Fibroblast of the conjunctiva (primary cell): ENCODE results near the gene MCL1.
"Not testable (repeated sequence)": the region's sequence is repeated elsewhere in the genome, so short reads cannot be mapped to it uniquely, and the experiment has no call there.

Experiments used
- DNase-seq: peaks from one replicate; pipeline ENCODE4 v3.0.0-alpha.2; 2010; ENCODE audit warnings: low read depth

The MCL1 gene

DNA sequence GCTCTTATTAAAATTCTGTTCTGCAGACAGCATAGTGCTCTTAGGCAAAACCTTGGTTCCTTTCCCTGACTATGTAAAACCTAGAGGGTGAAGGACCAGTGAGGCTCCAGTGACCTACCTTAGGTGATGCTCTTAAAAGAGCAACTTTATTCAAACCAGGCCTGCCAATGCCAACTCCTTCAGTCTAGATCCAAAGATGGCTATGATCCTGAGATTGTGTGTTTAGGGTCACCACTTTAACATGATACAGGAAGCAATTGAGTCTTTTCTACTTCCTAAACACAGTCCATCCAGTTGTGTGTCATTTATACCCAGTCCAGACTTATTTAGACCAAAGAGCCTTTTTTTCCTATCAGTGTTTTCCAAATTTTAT is 10.8 kb downstream of the MCL1 start:
- DNase-seq, result no peak

DNA sequence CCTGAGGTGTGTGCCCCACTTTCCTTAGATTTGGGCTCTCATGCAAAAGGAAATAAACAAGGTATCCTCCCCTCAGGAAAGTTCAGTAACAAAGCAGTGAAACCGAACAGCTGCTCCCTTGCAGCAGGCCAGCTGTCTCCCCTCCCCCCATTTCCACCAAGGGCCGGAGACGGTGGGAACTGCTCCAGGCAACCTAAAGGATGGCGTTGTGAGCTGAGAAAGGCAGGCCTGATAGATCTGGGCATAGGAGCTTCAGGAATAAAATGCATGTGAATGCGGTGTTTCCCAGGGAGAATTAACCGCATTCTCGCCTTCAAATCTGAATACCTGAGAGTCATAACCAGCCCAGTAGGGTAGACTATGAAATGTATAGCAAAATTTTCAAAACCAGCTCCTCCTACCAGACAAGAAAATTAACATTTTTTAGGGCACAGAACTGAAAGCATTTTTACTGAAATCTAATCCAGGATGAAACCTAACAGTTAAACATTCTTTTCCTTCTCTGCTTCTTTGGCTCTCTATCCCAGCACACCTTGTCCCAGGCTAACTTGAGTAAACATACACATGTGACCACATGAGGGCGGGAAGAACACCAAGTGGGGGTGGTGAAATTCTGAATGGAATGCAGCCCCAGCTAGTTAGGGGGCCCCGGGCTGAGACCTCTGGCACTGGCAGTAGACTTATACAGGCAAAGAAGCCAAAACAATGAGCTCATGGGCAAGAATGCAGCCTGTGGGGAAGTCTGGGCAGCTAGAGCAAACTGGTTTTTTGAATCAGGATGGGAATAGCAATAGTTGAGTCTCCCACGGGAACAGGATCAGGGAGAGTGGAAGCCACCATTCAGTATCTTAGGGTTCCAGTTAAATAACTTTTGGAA is 11.5 kb downstream of the MCL1 start:
- peak; percentile 93 for DNase-seq

DNA sequence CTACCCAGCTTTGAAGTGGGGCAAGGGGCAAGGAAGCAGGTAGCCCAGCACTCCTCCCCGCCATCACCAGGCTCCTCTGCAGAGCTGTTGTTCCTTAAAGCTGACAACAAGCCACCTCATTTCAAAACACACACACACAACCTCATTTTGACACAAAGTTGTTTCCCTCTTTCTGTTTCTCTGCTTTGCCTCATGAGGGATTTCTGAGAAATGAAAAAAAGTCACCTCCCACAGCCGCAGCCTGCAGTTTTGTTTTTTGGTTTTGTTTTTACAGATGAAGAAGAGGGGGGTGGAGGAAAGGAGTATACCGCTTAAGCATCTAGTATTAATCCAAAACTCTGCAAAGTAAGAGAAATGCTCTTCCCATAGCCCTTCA is 12.1 kb downstream of the MCL1 start:
- no peak for DNase-seq

DNA sequence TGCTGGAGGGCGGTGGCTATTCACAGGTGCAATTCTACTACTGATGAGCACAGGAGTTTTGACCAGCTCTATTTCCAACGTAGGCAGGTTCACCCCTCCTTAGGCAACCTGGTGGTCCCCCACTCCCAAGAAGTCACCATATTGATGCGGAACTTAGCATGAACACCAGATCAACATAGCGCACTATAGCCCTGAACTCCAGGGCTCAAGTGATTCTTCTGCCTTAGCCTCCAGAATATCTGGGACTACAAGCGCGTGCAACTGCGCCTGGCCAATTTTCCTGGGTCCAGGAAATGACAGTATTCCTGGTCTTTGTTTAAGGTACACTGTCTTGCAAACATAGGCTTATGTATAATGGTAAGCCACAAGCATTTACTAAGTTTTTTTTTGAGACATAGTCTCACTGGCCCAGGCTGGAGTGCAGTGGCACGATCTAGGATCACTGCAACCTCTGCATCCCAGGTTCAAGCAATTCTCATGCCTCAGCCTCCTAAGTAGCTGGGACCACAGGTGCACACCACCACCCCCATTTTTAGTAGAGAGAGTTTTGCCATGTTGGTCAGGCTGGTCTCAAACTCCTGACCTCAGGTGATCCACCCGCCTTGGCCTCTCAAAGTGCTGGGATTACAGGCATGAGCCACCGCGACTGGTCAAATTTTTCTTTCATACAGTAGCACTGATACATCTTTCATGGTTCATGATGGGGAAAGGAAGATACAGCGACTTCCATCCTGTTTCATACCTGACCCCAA is 12.6 kb downstream of the MCL1 start:
- no peak for DNase-seq

DNA sequence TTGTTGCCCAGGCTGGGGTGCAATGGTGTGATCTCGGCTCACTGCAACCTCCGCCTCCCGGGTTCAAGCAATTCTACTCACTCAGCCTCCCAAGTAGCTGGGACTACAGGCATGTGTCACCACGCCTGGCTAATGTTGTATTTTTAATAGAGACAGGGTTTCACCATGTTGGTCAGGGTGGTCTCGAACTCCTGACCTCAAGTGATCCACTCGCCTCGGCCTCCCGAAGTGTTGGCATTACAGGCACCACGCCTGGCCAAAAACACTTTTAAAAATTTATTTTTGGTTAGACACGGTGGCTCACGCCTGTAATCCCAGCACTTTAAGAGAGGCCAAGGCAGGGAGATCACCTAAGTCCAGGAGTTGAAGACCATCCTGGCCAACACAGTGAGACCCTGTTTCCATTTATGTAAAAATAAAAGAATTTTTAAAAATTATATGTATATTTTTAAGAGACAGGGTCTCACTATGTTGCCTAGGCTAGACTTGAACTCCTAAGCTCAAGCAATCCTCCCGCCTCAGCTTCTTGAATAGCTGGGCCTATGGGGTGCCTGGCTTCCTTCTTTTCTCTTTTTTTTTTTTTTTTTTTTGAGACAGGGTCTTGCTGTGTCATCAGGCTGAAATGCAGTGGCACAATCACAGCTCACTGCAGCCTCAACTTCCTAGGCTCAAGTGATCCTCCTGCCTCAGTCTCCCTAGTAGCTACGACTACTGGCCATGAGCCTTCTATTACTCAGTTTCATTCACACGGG is 14.0 kb downstream of the MCL1 start:
- not testable (repeated sequence) for DNase-seq

DNA sequence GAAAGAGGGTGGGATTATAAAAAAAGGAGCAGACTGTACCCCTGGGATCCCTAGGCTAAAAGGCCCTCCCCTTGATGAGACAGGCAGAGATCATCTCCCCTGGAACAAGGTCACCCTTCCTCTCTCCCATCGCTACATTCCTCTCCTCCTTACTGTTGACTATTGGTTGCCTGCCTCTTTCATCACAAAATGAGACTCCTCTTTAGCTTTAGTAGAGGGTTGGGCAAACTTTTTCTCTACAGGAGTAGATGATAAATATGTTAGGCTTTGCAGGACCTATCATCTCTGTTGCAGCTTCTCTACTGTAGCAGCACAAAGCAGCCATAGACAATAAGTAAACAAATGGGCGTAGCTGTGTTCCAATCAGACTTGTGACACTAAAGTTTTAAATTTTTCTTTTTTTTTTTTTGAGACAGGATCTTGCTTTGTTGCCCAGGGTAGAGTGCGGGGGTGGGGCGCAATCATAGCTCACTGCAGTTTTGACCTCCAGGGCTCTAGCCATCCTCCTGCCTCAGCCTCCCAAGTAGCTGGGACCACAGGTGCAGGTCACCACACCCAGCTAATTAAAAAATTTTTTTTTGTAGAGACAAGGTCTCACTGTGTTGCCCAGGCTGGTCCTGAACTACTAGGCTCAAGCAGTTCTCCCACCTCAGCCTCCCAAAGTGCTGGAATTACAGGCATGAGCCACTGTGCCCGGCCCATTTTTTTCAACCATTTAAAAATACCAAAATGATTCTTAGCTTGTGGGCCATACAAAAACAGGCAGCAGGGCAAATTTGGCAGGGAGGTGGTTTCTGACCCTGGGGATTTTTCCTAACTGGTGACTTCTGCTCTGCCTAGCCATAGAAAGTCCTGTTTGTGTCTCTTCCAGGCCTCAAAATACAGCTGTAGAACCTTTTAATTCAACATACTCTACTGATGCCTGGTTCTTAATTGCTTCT is 15.1 kb downstream of the MCL1 start:
- no peak for DNase-seq

DNA sequence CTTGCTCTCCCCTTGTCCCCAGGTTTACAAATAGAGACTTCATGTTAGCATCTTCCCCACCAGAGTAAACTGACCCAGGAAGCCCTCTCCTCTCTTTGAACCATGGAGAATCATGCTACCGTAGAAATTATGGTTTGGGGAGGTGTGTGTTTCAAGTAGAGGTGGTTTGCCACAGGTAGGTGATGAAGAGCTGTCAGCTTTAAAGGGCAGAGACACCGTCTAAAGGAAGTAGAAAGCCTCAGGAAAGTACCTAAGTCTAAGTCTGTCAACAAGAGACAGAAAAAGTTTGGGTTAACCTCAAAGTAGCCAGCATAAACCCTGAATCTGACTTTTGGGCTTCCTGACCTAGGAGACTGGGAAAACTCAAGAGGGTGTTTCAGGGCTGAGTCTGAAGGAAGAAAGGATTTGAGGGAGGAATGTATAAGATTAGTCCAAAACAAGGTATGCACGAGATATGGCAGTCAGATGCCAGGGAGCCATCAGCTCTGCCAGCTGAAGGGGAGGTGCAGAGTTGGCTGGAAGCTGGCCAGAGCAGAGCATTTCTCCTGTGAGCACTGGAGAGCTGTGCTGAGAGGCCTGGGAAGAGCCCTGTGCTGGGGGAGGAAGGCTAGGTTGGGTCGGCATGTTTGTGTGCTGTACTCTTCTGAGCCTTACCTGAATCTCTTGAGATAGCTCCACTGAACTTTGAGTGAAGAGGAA is 15.9 kb downstream of the MCL1 start:
- DNase-seq, result no peak

DNA sequence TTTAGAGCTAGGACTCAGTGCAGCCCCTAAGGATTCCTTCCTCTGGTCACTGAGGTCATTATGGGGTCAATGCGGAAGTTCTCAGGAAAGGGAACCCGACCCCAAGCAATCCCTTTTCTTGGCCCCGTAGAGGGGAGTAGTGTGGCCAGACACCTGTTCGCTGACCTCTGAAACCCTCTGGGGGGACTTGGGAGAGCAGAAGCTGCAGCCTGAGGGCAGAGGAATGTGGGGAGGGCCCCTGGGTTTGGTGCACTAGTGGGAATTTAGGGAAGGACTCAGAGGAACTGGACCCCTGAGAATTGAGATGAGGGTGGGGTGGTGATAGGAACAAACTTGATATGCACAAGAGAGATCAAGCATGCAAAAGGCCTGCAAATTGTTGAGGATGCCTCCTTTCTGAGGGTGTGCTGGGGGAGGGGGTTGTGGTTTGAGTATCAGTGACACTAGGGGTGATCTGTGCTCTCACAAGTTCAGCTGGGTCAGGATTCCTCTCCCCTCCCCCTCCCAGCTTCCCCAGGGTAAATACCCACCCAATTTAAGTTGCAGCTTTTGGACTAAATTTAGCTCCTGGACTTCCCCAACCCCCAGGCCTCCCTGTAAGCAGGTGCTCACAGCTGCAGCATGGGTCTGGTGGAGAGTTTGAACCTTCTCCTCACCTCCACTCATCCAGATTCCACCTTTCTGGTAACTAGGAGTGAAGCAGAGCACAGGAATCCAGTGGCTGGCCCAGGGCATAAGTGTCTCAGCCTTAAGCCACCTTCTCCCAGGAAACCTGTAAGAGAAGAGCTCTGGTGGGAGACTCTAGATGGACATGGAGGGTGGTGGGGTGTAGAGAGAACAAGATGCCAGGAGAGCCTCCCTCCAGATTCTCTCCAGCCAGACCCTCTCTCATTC is 16.7 kb downstream of the MCL1 start:
- DNase-seq, result no peak

DNA sequence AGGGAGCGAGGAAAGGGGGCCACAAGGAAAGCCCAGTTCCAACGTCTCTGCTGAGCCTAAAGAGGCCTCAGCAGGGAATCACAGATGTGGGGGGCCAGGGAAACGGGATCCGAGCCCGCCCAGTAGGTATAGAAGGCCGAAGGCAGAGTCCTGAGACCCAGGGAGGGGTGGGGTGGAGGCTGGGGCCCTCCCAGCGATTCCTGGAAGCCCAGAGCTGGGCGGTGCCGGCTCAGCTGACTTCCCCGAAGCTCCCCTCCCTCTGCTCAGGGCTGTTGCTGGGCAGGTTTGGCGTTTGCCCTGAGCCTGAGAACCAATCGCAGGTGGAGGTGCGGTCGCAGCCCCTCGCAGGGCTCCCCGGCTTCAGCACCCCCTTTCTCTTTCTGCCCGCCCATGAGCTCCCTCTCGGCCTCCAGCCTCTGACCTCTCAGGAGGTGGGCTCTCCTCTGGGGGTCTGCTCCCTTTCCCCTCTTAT is 17.4 kb downstream of the MCL1 start:
- peak; percentile 95 for DNase-seq

DNA sequence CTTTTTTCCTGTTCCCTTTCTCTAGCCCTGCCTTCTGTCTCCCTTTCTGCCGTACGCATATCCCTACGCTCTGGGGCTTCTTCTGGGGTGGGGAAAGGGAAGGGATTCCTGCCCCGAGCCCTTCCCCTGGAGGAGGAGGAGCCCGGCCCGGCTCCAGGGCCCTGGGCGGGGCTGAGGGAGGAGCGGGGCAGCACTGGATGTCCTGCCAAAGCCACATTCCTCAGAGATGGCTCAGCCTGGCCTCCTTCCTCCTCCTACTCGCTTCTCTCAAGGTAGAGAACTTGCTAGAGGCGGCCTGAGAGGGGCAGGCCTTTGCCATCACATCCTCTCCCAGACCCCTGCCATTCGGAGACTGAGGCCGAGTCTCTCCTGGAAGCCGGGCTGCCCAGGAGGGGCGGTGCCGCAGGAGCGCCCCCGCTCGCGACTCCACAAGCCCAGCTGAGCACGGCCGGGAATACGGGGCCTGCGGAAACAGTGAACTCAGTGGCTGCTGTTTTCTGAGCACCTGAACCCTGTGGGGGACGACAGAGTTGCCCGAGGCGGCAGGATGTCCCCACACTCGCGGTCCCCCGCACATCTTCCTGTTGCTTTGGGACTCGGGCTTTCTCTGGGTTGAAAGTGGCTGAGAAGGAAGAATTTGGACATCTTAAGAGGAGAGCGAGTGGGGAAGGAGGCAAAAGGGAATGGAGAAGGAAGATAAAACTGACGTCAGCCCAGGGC is 18.0 kb downstream of the MCL1 start:
- peak; percentile 99 for DNase-seq

DNA sequence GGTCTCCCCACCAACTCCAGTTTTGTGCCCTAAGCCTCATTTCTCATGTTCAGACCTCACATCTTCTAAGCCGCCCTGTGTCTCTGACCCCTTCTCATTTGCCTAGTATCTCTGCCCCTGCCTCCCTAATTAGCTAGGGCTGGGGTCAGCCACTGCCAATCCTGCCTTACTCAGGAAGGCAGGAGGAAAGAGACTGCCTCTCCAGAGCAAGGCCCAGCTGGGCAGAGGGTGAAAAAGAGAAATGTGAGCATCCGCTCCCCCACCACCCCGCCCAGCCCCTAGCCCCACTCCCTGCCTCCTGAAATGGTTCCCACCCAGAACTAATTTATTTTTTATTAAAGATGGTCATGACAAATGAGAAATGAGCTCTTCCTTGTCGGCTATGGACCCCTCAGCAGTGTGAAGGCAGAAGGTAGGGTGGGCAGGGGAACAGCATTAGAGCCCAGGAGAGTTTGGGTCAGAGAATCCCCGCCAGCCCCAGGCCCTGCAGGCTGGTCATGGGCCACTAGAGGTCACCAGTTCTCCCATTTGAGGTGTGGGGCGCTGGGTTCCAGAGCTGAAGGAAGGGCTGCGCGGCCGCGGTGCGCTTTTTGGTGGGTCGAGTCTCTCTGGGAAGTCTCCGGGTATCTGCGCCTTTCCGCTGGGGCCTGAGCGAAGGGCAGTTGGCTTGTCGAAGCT is 18.7 kb downstream of the MCL1 start:
- DNase-seq, result no peak

DNA sequence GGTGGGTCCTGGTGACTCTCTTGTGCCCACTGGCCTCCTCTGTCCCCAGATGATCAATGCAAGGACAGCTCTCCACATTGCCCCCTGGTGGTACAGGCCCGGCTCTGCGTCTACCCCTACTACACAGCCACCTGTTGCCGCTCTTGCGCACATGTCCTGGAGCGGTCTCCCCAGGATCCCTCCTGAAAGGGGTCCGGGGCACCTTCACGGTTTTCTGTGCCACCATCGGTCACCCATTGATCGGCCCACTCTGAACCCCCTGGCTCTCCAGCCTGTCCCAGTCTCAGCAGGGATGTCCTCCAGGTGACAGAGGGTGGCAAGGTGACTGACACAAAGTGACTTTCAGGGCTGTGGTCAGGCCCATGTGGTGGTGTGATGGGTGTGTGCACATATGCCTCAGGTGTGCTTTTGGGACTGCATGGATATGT is 19.4 kb downstream of the MCL1 start:
- no peak for DNase-seq

DNA sequence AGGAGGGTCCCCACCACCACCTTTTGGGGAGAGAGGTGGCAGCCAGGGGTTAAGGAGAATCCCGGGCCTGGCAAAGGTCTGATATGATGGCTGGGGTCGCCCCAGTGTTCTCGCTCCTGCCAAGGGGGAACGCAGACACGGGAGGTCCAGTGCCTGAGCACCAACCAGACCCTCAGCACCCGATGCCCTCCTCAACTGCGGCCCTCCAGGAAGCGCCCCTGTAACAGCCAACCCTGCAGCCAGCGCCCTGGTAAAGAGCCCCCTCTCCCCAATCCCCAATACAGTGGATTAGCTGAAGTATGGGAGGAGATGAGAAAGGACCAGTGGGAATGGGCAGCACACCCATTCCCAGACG is 19.8 kb downstream of the MCL1 start:
- DNase-seq, result no peak

DNA sequence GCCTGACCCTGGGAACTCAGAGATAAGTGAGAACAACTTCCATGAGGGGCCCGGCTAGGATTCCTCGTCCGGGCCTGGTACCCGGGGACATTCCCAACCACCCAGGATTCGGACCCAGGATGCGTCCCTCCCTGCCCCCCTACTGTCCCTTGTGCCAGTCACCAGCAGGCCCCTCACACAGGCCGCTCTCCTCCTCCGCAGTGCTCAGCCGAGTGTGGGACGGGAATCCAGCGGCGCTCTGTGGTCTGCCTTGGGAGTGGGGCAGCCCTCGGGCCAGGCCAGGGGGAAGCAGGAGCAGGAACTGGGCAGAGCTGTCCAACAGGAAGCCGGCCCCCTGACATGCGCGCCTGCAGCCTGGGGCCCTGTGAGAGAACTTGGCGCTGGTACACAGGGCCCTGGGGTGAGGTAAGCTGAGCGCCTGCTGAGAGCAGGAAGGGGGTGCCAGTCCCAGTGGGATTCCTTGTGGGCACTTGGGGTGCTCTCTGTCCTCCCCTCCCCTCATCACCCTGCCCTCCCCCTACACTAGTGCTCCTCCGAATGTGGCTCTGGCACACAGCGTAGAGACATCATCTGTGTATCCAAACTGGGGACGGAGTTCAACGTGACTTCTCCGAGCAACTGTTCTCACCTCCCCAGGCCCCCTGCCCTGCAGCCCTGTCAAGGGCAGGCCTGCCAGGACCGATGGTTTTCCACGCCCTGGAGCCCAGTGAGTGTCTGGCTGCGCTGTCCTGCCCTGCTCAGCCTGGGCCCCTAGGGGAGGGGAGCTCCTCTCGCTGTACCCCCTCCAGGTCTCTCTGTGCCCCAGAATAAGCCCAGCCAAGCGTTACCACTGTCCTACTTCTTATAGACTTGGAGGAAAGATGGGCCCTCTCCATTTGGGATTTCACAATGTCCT is 20.4 kb downstream of the MCL1 start:
- DNase-seq, result no peak

DNA sequence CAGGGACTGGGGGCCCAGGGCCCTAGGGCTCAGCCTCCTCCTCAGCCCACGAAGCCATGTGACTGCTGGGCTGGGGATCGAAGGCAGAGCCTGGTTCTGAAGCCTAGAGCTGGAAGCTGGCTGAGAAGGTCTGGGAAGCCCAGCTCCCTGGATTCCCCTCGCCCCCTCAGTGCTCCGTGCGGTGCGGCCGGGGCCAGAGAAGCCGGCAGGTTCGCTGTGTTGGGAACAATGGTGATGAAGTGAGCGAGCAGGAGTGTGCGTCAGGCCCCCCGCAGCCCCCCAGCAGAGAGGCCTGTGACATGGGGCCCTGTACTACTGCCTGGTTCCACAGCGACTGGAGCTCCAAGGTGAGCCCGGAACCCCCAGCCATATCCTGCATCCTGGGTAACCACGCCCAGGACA is 21.1 kb downstream of the MCL1 start:
- DNase-seq, result no peak

DNA sequence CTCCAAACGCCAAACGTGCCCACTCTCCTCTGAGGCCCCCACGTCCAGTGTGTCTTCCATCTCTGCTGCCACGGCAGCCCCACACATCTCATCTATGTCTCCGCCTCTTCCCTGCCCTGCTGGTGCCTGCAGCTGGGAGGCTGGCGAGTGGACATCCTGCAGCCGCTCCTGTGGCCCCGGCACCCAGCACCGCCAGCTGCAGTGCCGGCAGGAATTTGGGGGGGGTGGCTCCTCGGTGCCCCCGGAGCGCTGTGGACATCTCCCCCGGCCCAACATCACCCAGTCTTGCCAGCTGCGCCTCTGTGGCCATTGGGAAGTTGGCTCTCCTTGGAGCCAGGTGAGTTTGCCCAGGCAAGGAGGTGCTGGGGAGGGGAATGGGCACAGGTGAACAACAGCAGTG is 21.6 kb downstream of the MCL1 start:
- DNase-seq, result no peak

DNA sequence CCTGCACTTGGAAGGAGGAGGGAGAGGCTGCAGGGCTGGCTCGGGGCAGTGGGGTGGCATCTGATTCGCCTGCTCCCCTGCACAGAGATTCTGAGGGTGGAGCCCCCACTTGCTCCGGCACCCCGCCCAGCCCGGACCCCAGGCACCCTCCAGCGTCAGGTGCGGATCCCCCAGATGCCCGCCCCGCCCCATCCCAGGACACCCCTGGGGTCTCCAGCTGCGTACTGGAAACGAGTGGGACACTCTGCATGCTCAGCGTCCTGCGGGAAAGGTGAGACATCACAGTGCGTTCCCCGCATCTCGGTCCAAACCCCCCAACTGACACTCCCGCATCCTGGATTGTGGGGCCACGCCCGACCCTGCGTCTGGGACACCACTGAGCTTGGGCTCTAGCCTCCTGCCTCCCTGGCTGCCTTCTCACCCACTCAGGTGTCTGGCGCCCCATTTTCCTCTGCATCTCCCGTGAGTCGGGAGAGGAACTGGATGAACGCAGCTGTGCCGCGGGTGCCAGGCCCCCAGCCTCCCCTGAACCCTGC is 22.3 kb downstream of the MCL1 start:
- no peak for DNase-seq
